C4-2B (cell line): ENCODE measurements around the gene CENPB.

Experiments
- ZFX ChIP-seq: fragments of 450-650 bp; IDR thresholded peaks from 2 replicates; pipeline ENCODE4 v1.6.1; 2017
- TF ChIP-seq, protein P1 (sequence below): fragments of 450-650 bp; conservative IDR thresholded peaks from 2 replicates; pipeline ENCODE4 v1.5.1; 2017; ENCODE audit warnings: mild to moderate bottlenecking

DNA sequence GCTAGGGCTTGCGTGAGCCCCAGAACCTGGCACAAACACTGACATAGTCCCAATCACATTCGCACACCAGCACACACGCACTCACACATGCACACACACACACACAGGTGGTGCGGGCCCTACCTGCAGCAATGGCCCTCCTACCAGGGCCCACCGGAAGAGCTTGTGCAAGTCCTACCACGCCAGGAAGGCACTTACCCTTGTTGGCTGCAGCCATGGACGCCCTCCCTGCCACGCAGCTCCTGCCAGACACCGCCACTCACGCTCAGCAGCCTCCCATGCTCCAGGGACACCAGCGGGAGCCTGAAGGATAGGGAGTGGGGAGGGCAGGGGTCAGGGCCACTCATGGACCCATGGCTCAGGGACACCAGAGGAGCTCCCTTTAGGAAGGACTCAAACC lies 26.7 kb downstream of the CENPB start:
- TF ChIP-seq, protein P1, sequence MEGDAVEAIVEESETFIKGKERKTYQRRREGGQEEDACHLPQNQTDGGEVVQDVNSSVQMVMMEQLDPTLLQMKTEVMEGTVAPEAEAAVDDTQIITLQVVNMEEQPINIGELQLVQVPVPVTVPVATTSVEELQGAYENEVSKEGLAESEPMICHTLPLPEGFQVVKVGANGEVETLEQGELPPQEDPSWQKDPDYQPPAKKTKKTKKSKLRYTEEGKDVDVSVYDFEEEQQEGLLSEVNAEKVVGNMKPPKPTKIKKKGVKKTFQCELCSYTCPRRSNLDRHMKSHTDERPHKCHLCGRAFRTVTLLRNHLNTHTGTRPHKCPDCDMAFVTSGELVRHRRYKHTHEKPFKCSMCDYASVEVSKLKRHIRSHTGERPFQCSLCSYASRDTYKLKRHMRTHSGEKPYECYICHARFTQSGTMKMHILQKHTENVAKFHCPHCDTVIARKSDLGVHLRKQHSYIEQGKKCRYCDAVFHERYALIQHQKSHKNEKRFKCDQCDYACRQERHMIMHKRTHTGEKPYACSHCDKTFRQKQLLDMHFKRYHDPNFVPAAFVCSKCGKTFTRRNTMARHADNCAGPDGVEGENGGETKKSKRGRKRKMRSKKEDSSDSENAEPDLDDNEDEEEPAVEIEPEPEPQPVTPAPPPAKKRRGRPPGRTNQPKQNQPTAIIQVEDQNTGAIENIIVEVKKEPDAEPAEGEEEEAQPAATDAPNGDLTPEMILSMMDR: no peak
- TF ChIP-seq ZFX: no peak
